COLO668 (cell line): ENCODE measurements around the gene SEC23B.
A peak's percentile ranks its signal among the peaks of the same experiment; 100 is the strongest.
"Not testable (repeated sequence)": the region's sequence is repeated elsewhere in the genome, so short reads cannot be mapped to it uniquely, and the experiment has no call there.

ENCODE experiments used
- DNase-seq: peaks from one replicate; lab custom pipeline; 2025; ENCODE audit not compliant: unreplicated experiment; lab: John Stamatoyannopoulos, UW

SEC23B gene

GRCh38 chr20:18507218-18508191 is at the start of gene SEC23B:
Gene SEC23B, plus strand, starts transcription at chr20:18507940. Its CDS starts 2,896 bp downstream, at chr20:18510836.
- peak; percentile 96 for DNase-seq

- DNase-seq, result no peak
Measured at GRCh38 chr20:18465536-18466200, 42.1 kb upstream of the SEC23B start.

GRCh38 chr20:18466574-18466893 is 41.2 kb upstream of the SEC23B start:
- no peak for DNase-seq

GRCh38 chr20:18466894-18467730 is 40.6 kb upstream of the SEC23B start, which contains the start of the genes DZANK1 and POLR3F:
Gene DZANK1, minus strand, starts transcription at chr20:18467030. Its CDS starts 1,672 bp downstream, at chr20:18465358.
Gene POLR3F, plus strand, starts transcription at chr20:18467390. Its CDS starts 117 bp downstream, at chr20:18467507.
- peak; percentile 98 for DNase-seq

- DNase-seq, result no peak
Measured at GRCh38 chr20:18477218-18477617, 30.5 kb upstream of the SEC23B start.

- no peak for DNase-seq
Measured at GRCh38 chr20:18477821-18478220, 29.9 kb upstream of the SEC23B start.

GRCh38 chr20:18481596-18481995 is 26.1 kb upstream of the SEC23B start:
- DNase-seq, result no peak

- DNase-seq, result no peak
Measured at GRCh38 chr20:18488301-18488700, 19.4 kb upstream of the SEC23B start.

GRCh38 chr20:18496042-18496441 is 11.7 kb upstream of the SEC23B start:
- no peak for DNase-seq

- DNase-seq, result peak; percentile 90
Measured at GRCh38 chr20:18496740-18497592, 10.8 kb upstream of the SEC23B start, which contains the start of gene RBBP9. Gene RBBP9, minus strand, starts transcription at chr20:18497225. Its CDS starts 58 bp downstream, at chr20:18497167.

- no peak for DNase-seq
Measured at GRCh38 chr20:18497603-18498002, 10.1 kb upstream of the SEC23B start.

GRCh38 chr20:18501672-18502071 is 6.1 kb upstream of the SEC23B start:
- DNase-seq, result not testable (repeated sequence)

GRCh38 chr20:18504479-18505060 is 3.2 kb upstream of the SEC23B start:
- DNase-seq, result no peak

GRCh38 chr20:18506744-18507143 is 996 bp upstream of the SEC23B start:
- DNase-seq, result no peak

- DNase-seq, result no peak
Measured at GRCh38 chr20:18511571-18511970, 3.8 kb downstream of the SEC23B start.

GRCh38 chr20:18513208-18513607 is 5.5 kb downstream of the SEC23B start:
- no peak for DNase-seq

GRCh38 chr20:18514127-18514526 is 6.4 kb downstream of the SEC23B start:
- DNase-seq, result no peak

GRCh38 chr20:18515973-18516372 is 8.2 kb downstream of the SEC23B start:
- DNase-seq, result no peak

- not testable (repeated sequence) for DNase-seq
Measured at GRCh38 chr20:18522066-18522465, 14.3 kb downstream of the SEC23B start.

- no peak for DNase-seq
Measured at GRCh38 chr20:18523066-18523465, 15.3 kb downstream of the SEC23B start.
